HL-60 (cell line): ENCODE results near the gene TENT4B.

Experiments used
- CTCF ChIP-seq: IDR thresholded peaks from one replicate; pipeline ENCODE4 v1.5.1; 2011; ENCODE audit warnings: low read length, control low read depth, inconsistent platforms; ENCODE audit not compliant: insufficient read depth
- GABPA ChIP-seq: IDR thresholded peaks from 2 replicates; pipeline ENCODE4 v1.6.1; 2012; ENCODE audit warnings: low read depth
- POLR2AphosphoS5 ChIP-seq: IDR thresholded peaks from 2 replicates; pipeline ENCODE4 v1.6.1; 2012; ENCODE audit warnings: low read depth
- REST ChIP-seq: IDR thresholded peaks from 2 replicates; pipeline ENCODE4 v1.6.1; 2012; ENCODE audit warnings: low read depth; ENCODE audit not compliant: insufficient replicate concordance

- TF ChIP-seq CTCF (no peak), POLR2AphosphoS5 (no peak), REST (no peak), GABPA (no peak)
These were observed 74.0 kb downstream of the TENT4B start for GRCh38 chr16:50227120-50227519.
